T-helper 2 cell treated with Interferon-gamma antibody and Interleukin-4, amounts not matched to agents 5 μg/mL and 100 μg/mL, for 36 hours (primary cell): Measurements from ENCODE around the gene MTO1.
"Not testable (repeated sequence)": the region's sequence is repeated elsewhere in the genome, so short reads cannot be mapped to it uniquely, and the experiment has no call there.

Experiments
- DNase-seq: peaks from one replicate; pipeline ENCODE4 v3.0.0; 2021; ENCODE audit warnings: low spot score
- H3K27ac Mint-ChIP-seq: one replicate; pipeline ENCODE4 v1.8.0; 2021; ENCODE audit warnings: mild to moderate bottlenecking, mixed read lengths
- H3K27me3 Mint-ChIP-seq: one replicate; pipeline ENCODE4 v1.8.0; 2021; ENCODE audit warnings: low read depth, mixed read lengths
- H3K36me3 Mint-ChIP-seq: one replicate; pipeline ENCODE4 v1.8.0; 2021; ENCODE audit warnings: low read depth, mixed read lengths
- H3K4me1 Mint-ChIP-seq: one replicate; pipeline ENCODE4 v1.8.0; 2021; ENCODE audit warnings: low read depth, mixed read lengths
- H3K4me3 Mint-ChIP-seq: one replicate; pipeline ENCODE4 v1.8.0; 2022; ENCODE audit warnings: mild to moderate bottlenecking, moderate library complexity, mixed read lengths
- H3K9me3 Mint-ChIP-seq: one replicate; pipeline ENCODE4 v1.8.0; 2021; ENCODE audit warnings: mixed read lengths

MTO1 gene

GRCh38 chr6:73513496-73513854, 51.9 kb downstream of the MTO1 start:
- peak overlapping the region; percentile 6 for H3K27ac Mint-ChIP-seq
- no peak for DNase-seq
- peaks cover 45% of the 10 kb centered on the region for H3K36me3 Mint-ChIP-seq
- peaks cover 28% of the 10 kb centered on the region for H3K4me1 Mint-ChIP-seq
- no peaks in the 10 kb centered on the region for H3K27me3 Mint-ChIP-seq
- no peaks in the 10 kb centered on the region for H3K9me3 Mint-ChIP-seq
- H3K4me3 Mint-ChIP-seq = no peak overlapping the region

- peaks cover 38% of the 10 kb centered on the region for H3K4me1 Mint-ChIP-seq
- DNase-seq = no peak
- H3K27ac Mint-ChIP-seq = peak overlapping the region; percentile 82
- H3K36me3 Mint-ChIP-seq = peaks cover 57% of the 10 kb centered on the region
- H3K9me3 Mint-ChIP-seq = no peaks in the 10 kb centered on the region
- H3K27me3 Mint-ChIP-seq = no peaks in the 10 kb centered on the region
- H3K4me3 Mint-ChIP-seq = peak overlapping the region; percentile 15
These were observed 53.2 kb downstream of the MTO1 start for GRCh38 chr6:73514746-73515110.

- peak; percentile 27 for DNase-seq
- peaks cover 40% of the 10 kb centered on the region for H3K4me1 Mint-ChIP-seq
- peaks cover 62% of the 10 kb centered on the region for H3K36me3 Mint-ChIP-seq
- no peaks in the 10 kb centered on the region for H3K9me3 Mint-ChIP-seq
- peak overlapping the region; percentile 75 for H3K4me3 Mint-ChIP-seq
- no peaks in the 10 kb centered on the region for H3K27me3 Mint-ChIP-seq
- H3K27ac Mint-ChIP-seq = peak overlapping the region; percentile 82
These were observed 53.7 kb downstream of the MTO1 start for GRCh38 chr6:73515204-73515655.

GRCh38 chr6:73516514-73517489, 55.3 kb downstream of the MTO1 start:
- H3K36me3 Mint-ChIP-seq = peaks cover 71% of the 10 kb centered on the region
- H3K9me3 Mint-ChIP-seq = no peaks in the 10 kb centered on the region
- peaks cover 3% of the 10 kb centered on the region for H3K27me3 Mint-ChIP-seq
- no peak for DNase-seq
- peak overlapping the region; percentile 79 for H3K27ac Mint-ChIP-seq
- peaks cover 41% of the 10 kb centered on the region for H3K4me1 Mint-ChIP-seq
- peak overlapping the region; percentile 75 for H3K4me3 Mint-ChIP-seq

GRCh38 chr6:73518100-73518981, 56.8 kb downstream of the MTO1 start:
- not testable (repeated sequence) for DNase-seq, H3K27me3 Mint-ChIP-seq, H3K9me3 Mint-ChIP-seq
- Mint-ChIP-seq H3K27ac (peak overlapping the region; percentile 99), H3K4me3 (peak overlapping the region; percentile 95), H3K4me1 (peaks cover 47% of the 10 kb centered on the region), H3K36me3 (peaks cover 68% of the 10 kb centered on the region)

GRCh38 chr6:73518982-73519881, 57.7 kb downstream of the MTO1 start:
- H3K9me3 Mint-ChIP-seq, DNase-seq, H3K27me3 Mint-ChIP-seq: not testable (repeated sequence)
- Mint-ChIP-seq H3K36me3 (peaks cover 67% of the 10 kb centered on the region), H3K4me3 (peak overlapping the region; percentile 95), H3K4me1 (peaks cover 53% of the 10 kb centered on the region), H3K27ac (peak overlapping the region; percentile 99)

- Mint-ChIP-seq H3K4me1 (peaks cover 55% of the 10 kb centered on the region), H3K9me3 (no peaks in the 10 kb centered on the region), H3K36me3 (peaks cover 62% of the 10 kb centered on the region), H3K27me3 (peaks cover 3% of the 10 kb centered on the region), H3K4me3 (peak overlapping the region; percentile 95), H3K27ac (peak overlapping the region; percentile 99)
- peak; percentile 82 for DNase-seq
These were observed 58.6 kb downstream of the MTO1 start for GRCh38 chr6:73519926-73520687.

GRCh38 chr6:73520688-73521350, 59.3 kb downstream of the MTO1 start, which contains the start of gene EEF1A1:
EEF1A1 (minus strand) TSS chr6:73521032; CDS start chr6:73520026, 1,006 bp downstream.
- H3K4me1 Mint-ChIP-seq = peaks cover 50% of the 10 kb centered on the region
- peaks cover 55% of the 10 kb centered on the region for H3K36me3 Mint-ChIP-seq
- peak within 1 kb of the TSS; percentile 99 for H3K27ac Mint-ChIP-seq
- H3K9me3 Mint-ChIP-seq = no peaks in the 10 kb centered on the region
- DNase-seq = peak; percentile 99
- peak within 1 kb of the TSS; percentile 95 for H3K4me3 Mint-ChIP-seq
- H3K27me3 Mint-ChIP-seq = peaks cover 3% of the 10 kb centered on the region

- H3K4me1 Mint-ChIP-seq = peaks cover 46% of the 10 kb centered on the region
- H3K9me3 Mint-ChIP-seq = no peaks in the 10 kb centered on the region
- peak overlapping the region; percentile 95 for H3K4me3 Mint-ChIP-seq
- DNase-seq = peak; percentile 77
- peaks cover 48% of the 10 kb centered on the region for H3K36me3 Mint-ChIP-seq
- peaks cover 3% of the 10 kb centered on the region for H3K27me3 Mint-ChIP-seq
- peak overlapping the region; percentile 99 for H3K27ac Mint-ChIP-seq
These were observed 59.9 kb downstream of the MTO1 start for GRCh38 chr6:73521351-73521985.

GRCh38 chr6:73523434-73524123, 62.0 kb downstream of the MTO1 start:
- Mint-ChIP-seq H3K4me1 (peaks cover 32% of the 10 kb centered on the region), H3K27me3 (peaks cover 10% of the 10 kb centered on the region), H3K9me3 (no peaks in the 10 kb centered on the region), H3K27ac (peak overlapping the region; percentile 99), H3K36me3 (peaks cover 29% of the 10 kb centered on the region), H3K4me3 (peak overlapping the region; percentile 95)
- peak; percentile 79 for DNase-seq

GRCh38 chr6:73525546-73526330, 64.2 kb downstream of the MTO1 start:
- Mint-ChIP-seq H3K27me3 (peaks cover 16% of the 10 kb centered on the region), H3K4me1 (peaks cover 21% of the 10 kb centered on the region), H3K27ac (no peak overlapping the region), H3K9me3 (no peaks in the 10 kb centered on the region), H3K36me3 (peaks cover 7% of the 10 kb centered on the region), H3K4me3 (no peak overlapping the region)
- no peak for DNase-seq
